Measurements from ENCODE around the gene PTPRA.

DNA sequence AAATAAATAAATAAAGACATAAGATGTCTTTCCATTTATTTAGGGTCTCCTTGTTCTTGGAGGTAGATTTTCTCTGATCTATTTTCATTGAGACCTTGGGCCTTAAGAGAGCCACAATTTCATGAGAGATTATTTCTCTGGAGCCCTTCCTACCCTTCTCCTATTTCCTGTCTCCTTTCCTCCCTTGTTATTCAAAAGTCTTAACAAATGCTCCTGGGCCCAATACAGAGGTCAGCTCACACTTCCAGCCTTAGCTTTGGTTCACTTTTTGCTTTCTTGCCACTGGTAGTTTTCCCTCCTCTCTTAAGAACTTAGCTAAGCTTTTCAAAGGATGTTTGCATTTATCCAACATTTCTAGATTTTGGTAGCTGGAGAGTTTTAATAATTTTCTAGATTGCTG lies 44.0 kb downstream of the PTPRA start:
- TF ChIP-seq, protein P1, sequence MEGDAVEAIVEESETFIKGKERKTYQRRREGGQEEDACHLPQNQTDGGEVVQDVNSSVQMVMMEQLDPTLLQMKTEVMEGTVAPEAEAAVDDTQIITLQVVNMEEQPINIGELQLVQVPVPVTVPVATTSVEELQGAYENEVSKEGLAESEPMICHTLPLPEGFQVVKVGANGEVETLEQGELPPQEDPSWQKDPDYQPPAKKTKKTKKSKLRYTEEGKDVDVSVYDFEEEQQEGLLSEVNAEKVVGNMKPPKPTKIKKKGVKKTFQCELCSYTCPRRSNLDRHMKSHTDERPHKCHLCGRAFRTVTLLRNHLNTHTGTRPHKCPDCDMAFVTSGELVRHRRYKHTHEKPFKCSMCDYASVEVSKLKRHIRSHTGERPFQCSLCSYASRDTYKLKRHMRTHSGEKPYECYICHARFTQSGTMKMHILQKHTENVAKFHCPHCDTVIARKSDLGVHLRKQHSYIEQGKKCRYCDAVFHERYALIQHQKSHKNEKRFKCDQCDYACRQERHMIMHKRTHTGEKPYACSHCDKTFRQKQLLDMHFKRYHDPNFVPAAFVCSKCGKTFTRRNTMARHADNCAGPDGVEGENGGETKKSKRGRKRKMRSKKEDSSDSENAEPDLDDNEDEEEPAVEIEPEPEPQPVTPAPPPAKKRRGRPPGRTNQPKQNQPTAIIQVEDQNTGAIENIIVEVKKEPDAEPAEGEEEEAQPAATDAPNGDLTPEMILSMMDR (IDR thresholded peaks at IDR 0.05), result no peak
- no peak for TF ChIP-seq POLR2A (IDR thresholded peaks at IDR 0.05)
